Ramos (cell line): ENCODE results near the gene AMN.

Source experiments
- in situ Hi-C: fragments of 300-500 bp; cut with MboI; formaldehyde crosslinking; loops from one replicate; pipeline ENCODE4 v1.14.3; 2022; ENCODE audit warnings: low sequenced_read_pairs; ENCODE audit not compliant: unreplicated experiment

The AMN gene

GRCh38 chr14:102980409-102980810 is 57.9 kb downstream of the AMN start:
- in situ Hi-C loops: no loop called here
